ENCODE results near the gene QRFP. TPM values are rescaled to one million over a fixed set of nuclear protein-coding genes. Genes with fewer than 3 reads are reported as not detected.

Gene QRFP
- total RNA-seq, 2 donors from 2014 or later, result not detected

DNA sequence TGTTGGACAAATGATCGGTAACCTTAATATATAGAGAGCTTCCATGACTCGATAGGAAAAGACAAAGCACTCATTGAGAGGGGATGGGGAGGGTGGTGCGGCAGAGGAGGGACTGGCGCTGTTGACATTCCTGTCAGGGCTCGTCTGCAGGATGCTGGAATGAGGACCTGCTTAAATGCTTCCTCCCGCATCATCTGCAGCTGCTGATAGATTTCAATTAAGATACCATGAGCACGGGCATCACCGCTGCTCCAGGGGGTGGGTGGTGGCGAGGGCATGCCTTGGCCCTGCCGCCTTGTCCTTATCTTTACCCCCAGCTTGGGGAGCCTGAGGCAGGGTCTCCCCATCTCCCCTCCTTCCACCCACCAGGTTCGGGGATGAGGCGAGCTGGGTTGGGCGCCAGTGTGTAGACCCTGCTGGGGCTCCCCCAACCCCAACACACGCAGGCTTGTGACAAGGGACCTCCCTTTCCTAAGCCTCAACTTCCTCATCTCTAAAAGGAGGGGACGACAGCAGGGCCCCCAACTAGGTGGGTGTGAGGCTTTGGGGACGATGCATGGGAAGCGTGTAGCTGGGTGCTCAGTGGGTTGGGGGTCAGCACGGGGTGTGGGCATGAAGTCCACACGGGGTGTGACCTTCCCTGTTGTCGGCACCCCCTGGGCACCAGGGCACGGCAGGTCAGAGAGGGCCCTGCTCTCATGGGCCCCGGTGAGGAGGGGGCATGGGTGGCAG lies 11.7 kb upstream of the QRFP start:
- Histone ChIP-seq H3K27ac (no peak overlapping the region), H3K4me3 (no peak overlapping the region), H3K9me3 (no peaks in the 10 kb centered on the region), H3K36me3 (no peaks in the 10 kb centered on the region), H3K4me1 (no peaks in the 10 kb centered on the region), H3K27me3 (no peaks in the 10 kb centered on the region)
- no peak for DNase-seq (ENCODE audit: low spot score)
- TF ChIP-seq, protein P1, sequence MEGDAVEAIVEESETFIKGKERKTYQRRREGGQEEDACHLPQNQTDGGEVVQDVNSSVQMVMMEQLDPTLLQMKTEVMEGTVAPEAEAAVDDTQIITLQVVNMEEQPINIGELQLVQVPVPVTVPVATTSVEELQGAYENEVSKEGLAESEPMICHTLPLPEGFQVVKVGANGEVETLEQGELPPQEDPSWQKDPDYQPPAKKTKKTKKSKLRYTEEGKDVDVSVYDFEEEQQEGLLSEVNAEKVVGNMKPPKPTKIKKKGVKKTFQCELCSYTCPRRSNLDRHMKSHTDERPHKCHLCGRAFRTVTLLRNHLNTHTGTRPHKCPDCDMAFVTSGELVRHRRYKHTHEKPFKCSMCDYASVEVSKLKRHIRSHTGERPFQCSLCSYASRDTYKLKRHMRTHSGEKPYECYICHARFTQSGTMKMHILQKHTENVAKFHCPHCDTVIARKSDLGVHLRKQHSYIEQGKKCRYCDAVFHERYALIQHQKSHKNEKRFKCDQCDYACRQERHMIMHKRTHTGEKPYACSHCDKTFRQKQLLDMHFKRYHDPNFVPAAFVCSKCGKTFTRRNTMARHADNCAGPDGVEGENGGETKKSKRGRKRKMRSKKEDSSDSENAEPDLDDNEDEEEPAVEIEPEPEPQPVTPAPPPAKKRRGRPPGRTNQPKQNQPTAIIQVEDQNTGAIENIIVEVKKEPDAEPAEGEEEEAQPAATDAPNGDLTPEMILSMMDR (IDR thresholded peaks at IDR 0.05), result no peak

DNA sequence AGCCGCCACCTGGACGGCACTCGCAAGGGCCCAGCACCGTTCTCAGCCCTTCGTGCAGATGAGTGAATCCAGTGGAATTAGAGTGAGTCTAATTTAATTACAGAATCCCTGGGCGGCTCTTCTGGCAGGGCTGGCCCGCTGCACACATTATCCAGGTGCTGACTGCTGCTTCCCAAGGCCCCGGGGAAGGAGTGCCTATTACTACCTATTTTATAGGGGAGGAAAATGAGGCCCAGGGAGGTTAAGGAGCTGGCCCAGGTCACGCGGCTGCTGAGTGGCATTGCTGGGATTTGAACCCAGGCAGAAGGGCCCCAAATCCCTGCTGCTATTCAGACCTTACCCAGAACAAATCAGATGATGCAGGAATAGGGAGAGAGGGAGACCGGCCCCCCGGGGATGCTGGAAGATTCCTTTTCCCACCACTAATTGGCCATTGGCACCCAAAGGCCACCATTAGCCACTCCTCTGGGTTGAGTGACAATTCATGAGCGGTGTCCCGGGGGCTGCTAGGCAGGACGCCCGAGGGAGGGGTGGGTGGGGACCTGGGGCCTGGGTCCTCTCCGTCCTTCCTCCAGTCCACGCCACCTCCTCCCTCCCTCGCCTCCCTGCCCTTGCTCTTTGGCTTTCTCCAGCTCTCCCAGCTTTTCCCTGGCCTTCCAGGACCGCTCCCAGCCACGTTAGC lies 10.3 kb upstream of the QRFP start:
- no peak for DNase-seq (ENCODE audit: low spot score)
- Histone ChIP-seq H3K4me1 (no peaks in the 10 kb centered on the region), H3K9me3 (no peaks in the 10 kb centered on the region), H3K4me3 (no peak overlapping the region), H3K36me3 (no peaks in the 10 kb centered on the region), H3K27me3 (no peaks in the 10 kb centered on the region), H3K27ac (no peak overlapping the region)
- TF ChIP-seq, protein P1 (IDR thresholded peaks at IDR 0.05), result no peak

DNA sequence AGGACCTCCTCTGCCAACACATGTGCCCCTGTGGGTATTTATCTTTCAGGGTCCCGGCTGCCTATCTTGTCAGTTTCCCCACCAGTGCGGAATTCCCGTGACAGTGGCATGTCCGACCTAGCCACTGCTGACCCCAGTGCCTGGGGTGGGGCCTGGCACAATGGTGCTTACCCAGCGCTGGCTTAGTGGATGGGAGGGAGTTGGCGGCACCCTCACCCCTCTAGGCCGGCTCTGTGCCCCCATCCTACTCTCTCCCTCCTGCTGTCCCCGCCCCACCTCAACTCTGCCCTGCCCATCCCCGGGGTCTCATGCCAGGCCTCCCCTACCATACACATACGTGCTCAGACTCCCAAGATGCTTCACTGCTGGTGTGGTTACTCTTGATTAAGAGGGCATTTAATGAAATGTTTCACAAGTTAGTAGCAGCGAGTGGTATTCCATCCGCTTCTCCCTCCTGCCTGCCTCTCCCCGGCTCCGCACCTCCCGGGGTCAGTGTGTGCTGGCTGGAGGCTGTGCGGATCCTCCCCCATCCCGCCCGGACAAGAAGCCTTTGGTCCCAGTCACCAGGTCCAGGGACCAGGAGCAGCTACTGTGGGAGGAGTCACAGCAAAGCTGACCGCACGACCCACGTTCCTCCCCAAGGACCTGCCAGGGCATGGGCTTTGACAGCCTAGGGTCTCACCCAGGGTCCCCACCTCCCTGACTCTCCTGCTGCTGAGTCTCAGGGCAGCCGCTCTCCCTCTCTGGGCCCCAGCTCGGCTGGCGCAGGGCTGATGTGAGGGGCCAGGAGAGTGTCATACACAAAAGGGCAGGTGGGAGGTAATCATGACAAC lies 9.5 kb upstream of the QRFP start:
- Histone ChIP-seq H3K4me3 (no peak overlapping the region), H3K9me3 (no peaks in the 10 kb centered on the region), H3K36me3 (no peaks in the 10 kb centered on the region), H3K27ac (no peak overlapping the region), H3K4me1 (no peaks in the 10 kb centered on the region), H3K27me3 (no peaks in the 10 kb centered on the region)
- DNase-seq (ENCODE audit: low spot score), result no peak
- TF ChIP-seq, protein P1 (IDR thresholded peaks at IDR 0.05), result no peak

DNA sequence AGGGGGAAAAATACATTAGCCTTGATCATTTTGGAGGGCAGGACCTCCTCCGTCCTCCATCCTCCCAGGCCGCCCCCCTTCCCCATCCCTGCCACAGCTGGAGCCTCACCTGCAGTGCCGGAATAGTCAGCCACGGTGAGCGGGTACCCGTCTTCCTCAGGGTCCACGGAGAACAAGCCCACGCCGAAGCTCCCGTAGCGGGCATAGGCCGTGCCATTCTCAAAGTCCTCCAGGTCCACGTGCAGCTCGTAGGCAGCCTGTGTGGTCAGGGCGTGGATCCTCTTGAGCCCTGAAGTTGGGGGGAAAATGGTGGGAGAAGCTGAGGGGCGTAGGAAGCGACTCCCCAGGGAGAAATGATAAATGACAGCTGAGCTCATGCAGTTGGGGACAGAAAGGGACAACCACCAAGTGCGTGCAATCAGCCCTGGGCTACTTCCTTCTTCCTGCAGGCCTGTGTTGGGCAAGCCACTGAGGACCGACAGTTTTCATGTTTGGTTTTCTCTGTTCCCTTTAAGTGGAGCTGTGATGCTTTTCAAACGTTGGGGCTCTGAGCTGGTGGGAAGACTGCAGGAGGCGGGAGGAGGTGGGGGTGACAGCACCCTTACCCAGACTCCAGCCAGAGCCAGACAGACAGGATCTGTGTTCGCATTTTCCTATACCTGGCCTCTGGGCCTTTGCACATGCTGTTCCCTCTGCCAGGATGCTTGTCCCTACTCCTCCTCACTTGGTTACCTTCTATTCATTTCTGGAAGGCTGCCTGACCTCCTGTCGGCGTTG lies 8.7 kb upstream of the QRFP start:
- Histone ChIP-seq H3K4me1 (no peaks in the 10 kb centered on the region), H3K9me3 (no peaks in the 10 kb centered on the region), H3K4me3 (no peak overlapping the region), H3K27me3 (no peaks in the 10 kb centered on the region), H3K27ac (no peak overlapping the region), H3K36me3 (no peaks in the 10 kb centered on the region)
- TF ChIP-seq, protein P1 (IDR thresholded peaks at IDR 0.05), result no peak
- no peak for DNase-seq (ENCODE audit: low spot score)

All from right atrium auricular region (tissue), 2 donors.